ENCODE measurements around the gene KLHL22.
"Not testable (repeated sequence)": the region's sequence is repeated elsewhere in the genome, so short reads cannot be mapped to it uniquely, and the experiment has no call there.

Gene KLHL22

DNA sequence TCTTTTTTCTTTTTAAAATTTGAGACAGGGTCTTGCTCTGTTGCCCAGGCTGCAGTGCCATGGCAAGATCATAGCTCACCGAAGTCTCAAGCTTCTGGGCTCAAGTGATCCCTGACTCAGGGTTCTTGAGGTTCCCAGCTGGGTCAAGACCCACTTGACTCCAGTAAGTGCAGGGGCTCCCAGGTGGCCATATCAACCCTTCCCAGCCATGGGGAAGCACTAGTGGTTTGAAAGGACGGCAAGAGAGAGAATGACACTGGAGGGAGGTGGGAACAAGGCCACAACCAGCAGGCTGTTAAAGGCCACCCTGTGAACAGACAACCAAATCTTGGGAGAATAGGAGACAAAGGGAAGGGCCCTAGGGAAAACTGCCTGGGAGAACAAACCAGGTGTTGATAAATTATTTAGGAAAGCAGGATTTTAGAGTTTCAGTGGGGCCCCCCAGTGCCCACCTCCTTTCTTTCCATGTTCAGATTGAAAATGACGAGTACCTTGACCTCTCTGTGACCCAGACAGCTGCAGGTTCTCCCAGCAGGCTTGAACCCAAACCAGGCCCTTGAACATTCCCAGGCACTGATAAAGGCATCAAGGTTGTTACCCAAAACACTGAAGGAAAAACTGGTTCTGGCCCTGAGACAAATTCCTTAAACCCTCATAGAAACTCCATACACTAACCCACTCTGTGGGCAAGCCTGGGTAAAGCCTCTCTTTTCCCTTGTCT is 28.8 kb downstream of the KLHL22 start:
- no peak for DNase-seq

DNA sequence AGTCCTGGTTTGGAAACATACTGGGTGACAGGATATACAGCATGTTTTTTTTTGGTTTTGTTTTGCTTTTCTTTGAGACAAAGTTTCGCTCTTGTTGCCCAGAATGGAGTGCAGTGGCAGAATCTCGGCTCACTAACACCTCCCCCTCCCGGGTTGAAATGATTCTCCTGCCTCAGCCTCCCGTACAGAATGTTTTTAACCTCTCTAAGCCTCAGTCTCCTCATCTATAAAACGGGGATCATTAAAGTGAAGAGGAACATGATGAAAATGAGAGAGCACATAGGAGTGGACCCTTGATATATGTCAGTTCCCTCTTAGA is 29.9 kb downstream of the KLHL22 start:
- no peak for DNase-seq

DNA sequence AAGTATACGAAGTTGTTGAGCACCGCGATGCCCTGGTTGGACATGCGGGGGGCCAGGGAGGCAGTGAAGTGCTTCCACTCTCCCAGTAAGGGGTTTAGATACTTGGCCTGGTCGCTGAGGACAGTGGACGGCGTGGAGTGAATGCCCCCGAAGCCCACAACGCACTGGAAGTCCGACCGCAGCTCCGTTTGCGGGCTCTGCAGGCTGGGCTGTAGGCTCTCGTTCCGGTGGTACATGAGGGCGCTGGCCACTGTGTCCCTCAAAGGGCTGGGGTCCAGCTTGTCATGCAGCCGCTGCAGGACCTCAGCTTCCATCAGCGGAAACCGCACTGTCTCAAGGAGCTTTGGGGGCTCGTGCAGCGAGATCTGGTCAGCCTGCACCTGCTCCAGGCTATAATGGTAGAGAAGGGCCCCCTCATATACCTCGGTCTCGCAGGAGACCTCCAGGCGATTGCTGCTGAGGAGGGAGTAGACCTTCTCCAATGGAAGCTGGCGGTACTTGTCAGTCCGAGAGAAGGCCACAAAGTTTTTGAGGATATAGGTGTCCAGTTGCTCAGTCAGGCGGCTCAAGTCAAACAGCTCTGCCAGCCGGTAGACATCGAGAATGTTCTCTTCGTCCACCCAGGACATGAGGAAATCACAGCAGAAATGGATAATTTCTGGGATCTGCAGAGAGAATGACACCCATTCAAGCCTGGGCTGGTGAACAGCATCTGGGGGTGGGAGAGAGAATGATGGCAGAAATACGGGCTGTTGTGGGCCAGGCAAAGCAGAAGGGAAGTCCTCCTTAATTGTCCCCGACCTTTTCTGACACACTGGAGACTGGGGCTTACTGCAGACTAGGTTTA is 30.5 kb downstream of the KLHL22 start:
- DNase-seq = no peak

DNA sequence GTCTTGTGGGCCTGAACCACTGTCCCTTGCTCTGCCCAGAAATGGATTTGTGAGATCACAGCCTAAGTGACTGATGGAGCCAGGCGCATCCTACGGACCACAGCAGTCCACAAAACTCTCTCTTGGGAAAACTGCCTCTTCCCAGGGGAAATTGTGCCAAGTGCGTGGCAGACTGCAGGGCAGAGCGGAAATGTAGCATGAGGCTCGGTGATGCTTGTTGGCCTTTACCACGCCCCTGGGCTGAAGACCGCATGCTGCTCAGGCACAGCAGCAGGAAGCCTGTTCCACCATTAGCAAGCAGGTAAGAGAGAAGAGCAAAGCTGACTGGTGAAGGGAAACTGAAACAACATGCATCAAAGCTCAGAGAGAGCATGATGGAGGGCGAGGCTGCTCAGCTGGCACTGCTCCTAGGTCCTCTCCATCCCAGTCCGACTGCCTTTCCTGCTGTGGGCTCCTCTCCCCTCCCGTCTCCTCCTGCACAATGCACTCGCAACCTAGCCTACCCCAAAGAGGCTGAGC is 31.4 kb downstream of the KLHL22 start:
- DNase-seq = no peak

- DNase-seq = no peak
Observed at GRCh38 chr22:20463324-20464095, 32.1 kb downstream of the KLHL22 start.

DNA sequence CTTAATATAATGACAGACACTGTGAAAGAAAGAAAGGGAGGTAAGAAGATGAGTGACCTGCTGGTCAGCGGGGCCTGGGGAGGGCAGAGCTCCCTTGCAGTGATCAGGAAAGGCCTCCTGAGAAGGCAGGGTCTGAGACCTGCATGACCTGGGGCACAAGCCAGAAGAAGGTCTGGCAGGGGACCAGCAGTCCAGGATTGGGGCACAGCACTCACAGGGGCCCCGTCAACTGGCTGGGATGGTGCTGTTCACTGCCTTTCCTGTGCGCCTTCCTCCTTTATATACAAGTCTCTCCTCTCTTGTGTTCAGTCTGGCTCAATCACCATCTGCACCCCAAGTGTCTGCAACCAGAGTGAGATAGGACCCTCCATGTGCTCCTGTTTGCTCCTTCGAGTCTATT is 35.7 kb downstream of the KLHL22 start:
- no peak for DNase-seq

DNA sequence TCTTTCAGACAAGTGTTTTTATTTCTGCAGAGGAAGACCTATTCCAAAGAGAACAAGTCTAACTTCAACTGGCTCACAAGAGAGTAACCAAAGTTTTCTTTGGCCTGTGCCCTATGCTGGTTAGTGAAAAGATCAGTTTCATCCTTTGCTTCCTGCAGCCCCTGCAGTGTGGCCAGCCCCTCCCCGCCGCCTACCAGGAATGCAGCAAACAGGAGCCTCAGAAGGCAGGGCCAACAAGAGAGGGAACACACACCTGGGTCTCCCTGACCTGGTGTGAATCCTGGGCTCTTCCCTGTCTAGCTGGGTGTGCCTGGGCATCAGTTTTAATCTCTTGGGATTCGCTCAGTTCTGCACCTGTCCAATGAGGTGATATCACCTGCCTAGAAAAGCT is 36.4 kb downstream of the KLHL22 start:
- no peak for DNase-seq

DNA sequence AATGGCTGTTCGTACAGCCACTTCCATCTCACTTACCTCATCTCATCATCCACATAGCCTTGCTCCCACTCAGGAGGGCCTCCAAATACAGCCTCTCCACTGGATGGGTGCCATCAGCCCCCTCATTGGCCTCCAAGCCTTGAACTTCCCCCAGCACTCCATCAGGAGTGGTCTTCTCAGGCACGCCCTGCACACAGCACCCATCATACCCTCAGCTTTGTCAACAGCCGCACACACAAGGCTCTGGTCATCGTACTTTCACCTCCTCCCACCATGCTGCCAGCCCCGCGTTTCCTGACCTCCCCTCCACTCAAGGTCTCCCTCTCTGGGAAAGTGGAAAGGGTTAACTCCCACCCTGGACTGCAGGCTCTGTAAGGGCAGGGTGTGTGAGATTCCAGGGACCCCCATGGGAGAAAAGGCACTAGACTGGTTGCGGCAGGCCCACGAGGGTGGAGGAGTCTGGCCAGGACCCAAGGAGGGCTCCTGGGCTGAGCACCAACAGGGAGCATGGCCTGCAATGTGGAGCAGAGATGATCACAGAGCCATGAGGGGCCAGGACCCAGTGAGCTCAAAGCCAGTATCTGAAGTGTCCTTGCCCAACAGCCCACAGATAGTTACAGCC is 37.0 kb downstream of the KLHL22 start:
- no peak for DNase-seq

DNA sequence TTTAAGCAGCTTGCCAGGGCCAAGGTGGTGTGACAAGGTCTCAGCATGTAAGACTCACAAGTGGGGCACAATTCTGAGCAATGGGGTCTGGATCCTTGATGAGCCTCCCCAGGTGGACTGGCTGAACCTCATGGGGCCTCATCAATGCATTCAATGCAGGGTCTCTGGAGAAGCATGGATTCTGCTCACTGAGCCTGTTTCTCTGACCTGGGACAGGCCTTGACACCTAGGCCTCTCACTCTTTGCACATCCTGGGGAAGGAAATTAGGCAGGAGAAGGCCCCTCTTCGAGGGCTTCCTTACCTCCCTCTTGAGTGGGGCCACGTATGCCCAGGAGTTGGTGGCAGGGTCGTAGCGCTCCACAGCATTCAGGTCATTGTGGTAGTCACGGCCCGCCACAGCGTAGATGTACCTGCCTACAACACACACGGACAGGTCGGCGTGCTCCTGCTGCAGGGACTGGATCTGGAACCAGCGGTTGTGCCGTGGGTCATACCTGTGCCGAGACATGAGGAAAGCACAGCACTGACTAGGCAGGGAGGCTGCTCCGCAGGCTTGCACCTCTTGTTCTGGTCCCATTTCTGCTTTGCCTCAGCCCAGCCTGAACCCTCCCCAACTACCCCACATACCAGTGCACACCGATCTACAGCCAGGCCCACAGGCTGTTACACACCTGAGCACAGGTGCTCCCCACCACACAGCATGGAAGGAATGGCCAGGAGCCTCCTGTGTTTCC is 37.9 kb downstream of the KLHL22 start:
- DNase-seq = no peak

DNA sequence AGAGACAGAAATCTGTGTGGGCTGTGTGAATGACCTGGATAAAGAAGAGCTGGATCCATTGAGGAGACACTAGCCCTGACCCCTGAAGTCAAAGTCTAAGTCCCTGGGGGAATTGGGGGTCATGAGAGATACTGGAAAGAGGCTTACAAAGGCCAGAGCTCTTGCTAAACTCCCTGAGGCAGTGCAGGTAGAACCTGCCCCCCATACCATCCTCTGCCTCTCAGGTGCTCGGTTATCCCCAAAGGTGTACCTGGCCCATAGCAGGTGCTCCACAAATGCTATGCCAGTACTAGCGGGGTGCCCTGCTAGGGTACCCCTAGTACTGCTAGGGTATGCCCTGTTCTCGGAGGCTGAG is 38.9 kb downstream of the KLHL22 start:
- DNase-seq = no peak

GRCh38 chr22:20456064-20456721 is 39.4 kb downstream of the KLHL22 start:
- DNase-seq = peak; percentile 78

DNA sequence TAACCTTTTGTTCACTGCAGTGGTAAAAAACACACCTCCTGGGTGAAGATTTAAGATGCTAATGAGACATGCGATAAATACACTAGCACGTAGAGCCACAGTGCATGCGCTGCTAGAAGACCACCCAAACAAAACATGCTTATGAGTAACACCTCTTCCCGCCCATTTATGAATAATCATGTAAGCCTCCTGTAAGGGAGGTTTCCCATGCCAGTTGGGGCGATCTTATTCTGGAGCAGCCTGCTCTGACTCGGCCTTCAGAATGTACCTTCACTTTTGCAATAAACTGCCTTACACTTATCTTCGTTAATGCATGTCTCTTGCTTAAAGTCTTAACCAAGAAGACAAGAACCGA is 39.9 kb downstream of the KLHL22 start:
- DNase-seq = no peak

- no peak for DNase-seq
Observed at GRCh38 chr22:20453222-20453621, 42.4 kb downstream of the KLHL22 start.

GRCh38 chr22:20451920-20452319 is 43.7 kb downstream of the KLHL22 start:
- no peak for DNase-seq

- DNase-seq = not testable (repeated sequence)
Observed at GRCh38 chr22:20451129-20451778, 44.3 kb downstream of the KLHL22 start.

- no peak for DNase-seq
Observed at GRCh38 chr22:20450551-20450906, 45.1 kb downstream of the KLHL22 start.

DNA sequence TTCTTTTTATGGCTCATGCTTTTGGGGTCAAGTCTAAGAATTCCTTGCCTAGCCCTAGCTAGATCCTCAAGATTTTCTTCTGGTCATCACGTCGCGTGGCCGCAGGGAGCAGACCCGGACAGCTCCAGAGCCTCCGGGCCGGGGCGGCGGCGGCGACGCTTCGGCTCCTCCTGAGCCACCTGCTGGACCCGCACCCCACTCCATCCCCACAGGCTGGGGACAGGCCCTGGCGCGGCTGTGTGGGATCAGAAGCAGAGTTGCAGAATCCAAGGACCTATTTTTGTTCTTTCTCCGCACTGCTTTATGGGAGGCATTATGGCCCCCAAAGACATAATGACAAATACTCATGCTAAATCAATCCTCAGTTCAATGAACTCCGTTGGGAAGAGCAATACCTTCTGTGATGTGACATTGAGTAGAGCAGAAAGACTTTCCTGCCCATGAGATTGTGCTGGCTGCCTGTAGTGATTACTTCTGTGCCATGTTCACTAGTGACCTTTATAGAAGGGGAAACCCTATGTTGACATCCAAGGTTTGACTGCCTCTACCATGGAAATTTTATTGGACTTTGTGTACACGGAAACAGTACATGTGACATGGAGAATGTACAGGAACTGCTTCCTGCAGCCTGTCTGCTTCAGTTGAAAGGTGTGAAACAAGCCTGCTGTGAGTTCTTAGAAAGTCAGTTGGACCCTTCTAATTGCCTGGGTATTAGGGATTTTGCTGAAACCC is 45.6 kb downstream of the KLHL22 start:
- DNase-seq = no peak

DNA sequence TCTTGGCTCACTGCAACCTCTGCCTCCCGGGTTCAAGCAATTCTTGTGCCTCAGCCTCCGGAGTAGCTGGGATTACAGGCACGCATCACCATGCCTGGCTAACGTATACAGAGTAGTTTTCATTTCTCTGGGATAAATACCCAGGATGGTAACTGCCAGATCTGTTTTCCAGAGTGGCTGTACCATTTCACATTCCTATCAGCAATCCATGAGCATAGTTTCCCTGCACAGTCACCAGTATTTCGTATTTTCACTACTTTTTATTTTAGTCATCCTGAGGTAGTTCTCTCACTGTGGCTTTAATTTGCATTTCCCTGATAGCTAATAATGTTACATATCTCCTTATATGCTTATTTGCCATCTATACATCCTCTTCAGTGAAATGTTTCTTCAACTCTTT is 47.0 kb downstream of the KLHL22 start:
- no peak for DNase-seq

DNA sequence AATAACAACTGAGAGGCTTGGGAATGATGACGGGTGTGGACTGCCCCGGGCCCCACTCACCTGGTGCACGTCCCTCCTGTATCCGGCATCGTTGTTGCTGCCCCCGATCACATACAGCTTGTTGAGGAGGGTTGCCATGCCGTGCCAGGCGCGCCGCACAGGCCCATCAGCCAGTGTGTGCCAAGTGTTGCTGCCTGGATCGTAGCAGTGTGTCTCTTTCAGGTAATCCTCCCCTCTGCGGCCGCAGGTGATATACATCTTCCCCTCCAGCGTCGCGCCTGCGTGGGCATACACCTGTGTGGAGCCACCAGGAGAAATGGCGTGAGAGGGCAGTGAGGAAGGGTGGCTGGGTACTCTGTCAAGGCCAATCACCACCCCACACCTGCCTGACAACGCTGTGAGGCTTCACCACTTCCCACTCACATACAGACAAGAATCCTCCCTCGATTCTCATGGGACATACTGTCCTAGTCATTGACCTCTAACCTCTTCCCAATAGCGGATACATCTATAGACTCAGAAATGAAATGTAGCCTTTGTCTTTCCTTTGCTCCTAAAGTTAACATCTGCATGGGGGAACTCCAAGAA is 49.1 kb downstream of the KLHL22 start:
- DNase-seq = no peak

GRCh38 chr22:20444325-20444724 is 51.3 kb downstream of the KLHL22 start:
- DNase-seq = no peak

Measured in EL (cell line).